GM21825 (cell line): ENCODE results near the gene DMRT1.

Experiments
- ATAC-seq: cut with Tn5 transposase; IDR thresholded peaks from one replicate; pipeline ENCODE4 v1.9.1; 2021; ENCODE audit warnings: mild to moderate bottlenecking, moderate library complexity; ENCODE audit not compliant: unreplicated experiment

Gene DMRT1

DNA sequence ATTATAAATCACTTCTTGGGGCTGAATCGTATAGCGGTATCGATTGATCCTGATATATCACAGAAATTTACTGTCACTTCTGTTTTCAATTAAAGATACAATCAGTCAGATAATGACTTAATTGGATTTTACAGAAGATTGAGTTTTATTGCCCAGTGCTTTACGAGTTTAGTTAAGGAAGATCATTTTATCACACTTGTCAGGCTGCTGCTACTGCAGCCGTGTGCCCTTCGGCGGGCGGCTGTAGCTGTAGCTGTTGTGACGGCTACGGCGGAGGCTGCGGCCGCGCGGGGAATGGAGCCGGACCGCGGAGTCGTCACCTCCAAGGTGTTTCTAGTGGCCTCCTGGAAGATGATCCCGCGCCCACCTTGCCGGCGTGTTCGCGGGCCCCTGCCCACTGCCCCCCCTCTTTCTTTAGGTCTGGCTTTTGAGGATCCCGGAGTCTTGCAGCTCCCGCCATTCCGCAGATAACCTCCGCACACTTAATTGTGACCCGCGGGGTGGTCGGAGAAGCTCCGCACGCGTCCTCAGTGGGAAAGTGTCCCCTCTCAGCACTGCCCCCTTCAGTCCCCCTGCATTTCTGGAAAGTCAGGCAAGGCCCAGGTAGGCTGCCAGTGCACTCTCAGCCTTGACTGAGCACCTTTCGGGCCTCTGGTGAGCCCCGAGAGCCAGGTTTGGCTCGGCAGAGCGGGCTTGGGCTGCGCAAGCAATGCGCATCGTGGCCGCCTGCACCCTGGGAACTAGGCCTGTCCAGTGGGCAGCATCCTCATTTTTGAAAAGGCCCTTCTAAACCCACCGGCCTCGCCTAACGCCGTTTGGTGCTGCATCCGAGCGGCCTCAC, 128.0 kb downstream of the DMRT1 start:
- ATAC-seq, result no peak

DNA sequence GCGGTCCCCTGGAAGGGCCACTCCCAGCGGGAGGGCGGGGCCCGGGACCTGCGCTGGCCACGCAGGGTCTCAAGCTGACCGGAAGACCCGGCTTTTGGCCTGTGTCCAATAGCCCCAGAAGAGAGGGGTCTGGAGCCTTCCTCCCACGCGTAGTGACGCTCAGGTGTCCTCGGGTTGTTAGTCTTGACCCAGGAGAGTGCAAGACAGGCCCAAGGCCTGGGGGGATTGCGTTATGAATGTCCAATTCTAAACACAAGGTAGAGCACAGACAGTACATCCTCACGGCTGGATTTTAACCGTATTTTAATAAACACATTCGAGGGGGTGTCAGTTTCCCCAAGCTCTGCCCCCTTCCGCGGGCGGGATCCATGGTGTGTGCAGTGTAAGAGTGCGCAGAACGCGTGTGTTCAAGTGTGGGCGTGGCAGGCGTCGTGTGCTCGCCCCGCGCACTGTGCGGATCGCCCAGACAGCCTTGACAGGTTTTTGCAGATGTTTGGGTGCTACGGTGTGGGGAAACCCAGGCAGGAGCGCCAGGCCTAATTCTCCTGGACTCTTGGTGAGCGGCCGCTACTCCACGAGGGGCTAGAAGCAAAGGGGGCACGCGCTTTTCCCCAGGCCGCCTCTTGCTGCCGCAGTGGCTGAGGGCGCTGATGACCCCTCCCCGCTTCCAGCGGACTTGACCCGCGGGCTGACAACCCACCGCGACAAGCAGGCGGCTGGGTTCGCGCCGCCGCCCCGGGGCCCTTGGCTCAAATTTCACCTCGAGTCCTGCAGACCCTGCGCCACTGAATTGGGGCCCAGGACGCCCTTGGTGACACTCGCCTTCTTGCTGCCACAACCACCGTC, 128.9 kb downstream of the DMRT1 start:
- ATAC-seq, result no peak

DNA sequence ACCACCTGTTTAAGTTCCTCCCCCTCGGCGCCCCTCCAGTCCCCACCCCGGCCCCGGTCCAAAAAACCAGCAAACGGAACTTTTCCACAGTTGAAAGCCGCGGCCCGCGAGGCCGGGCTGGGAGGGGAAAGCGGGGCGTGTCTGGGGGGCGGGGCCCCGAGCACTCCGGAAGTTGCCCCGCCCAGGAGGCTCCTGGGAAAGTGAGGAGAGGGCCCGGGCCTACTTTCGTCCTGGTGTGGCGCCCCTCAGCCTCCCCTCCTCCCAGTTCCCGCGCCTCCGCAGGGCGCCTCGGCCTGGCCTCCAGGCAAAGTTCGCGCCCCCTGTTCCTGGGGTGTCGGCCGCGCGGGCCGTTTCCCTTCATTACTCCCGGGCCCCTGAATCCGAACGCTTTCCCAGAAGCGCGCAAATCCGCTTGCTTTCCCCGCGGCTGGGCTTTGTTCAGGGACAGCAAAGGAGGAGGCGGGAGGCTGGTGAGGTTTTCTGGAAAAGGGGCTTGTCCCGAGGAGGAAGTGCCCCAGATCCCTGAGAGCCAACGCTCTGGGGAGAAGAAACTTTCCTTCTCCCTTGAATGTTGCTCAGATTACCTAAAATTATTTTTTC, 130.5 kb downstream of the DMRT1 start:
- no peak for ATAC-seq

DNA sequence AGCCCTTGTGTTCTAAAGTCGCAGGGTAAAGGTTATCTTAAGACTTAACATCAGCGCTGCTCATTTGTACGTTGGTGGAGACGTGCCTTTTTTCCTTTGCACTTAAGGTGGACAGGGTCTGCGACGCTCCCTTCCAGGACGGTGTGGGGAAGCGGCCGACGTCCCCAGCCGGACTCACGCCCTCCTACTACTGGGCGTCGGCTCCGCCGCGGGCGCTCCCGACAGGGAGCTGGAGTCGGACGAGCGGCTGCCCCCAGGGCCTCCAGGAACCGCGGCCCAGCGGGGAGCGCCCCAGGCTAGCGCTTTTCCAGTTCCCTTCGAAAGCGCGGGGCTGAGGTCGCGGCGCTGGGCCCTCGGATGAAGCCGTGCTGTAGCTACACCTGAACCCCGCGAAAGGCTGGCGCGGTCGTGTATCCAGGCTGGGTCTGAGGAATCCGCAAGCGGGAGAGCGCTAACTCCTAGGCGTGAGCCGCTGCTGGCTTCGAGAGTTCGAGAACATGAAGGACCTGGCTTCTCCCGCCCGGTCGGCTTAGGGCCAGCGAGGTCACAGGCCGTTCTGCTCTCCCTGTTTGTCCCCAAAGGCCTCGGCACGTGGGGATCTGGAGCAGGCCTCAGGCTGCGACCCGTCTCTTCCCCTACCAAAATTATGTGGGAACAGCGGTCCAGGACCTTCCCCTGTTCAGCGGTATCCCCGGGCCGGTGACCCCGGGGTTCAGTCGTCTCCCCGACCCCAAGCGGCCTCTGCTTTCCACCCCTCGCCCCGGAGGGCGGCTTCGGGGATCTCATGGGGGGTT, 131.2 kb downstream of the DMRT1 start:
- ATAC-seq, result no peak

DNA sequence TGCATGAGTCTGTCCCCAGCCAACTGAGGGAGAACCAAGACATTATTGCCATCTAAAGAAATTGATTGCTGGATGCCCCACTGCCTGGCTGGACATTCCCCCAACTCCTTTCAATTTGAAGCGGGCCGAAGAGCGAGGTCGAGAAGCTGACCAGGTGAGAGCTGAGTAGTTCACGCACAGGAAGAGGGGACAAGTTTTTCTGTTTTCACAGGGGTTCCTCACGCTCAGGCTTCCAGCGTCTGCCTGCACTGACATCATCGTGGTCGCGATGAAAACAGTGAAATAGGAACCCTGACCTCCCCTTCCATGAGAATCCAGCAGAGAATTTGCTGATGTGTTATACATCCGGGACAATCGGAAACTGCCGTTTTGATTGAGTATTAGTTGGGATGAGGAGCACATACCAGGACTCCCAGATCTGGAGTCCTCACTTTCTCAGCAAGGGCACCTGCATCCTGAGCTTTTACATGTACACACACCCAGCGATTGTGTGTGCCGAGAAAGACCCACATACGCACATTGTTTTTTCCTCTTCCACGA, 131.9 kb downstream of the DMRT1 start:
- no peak for ATAC-seq

DNA sequence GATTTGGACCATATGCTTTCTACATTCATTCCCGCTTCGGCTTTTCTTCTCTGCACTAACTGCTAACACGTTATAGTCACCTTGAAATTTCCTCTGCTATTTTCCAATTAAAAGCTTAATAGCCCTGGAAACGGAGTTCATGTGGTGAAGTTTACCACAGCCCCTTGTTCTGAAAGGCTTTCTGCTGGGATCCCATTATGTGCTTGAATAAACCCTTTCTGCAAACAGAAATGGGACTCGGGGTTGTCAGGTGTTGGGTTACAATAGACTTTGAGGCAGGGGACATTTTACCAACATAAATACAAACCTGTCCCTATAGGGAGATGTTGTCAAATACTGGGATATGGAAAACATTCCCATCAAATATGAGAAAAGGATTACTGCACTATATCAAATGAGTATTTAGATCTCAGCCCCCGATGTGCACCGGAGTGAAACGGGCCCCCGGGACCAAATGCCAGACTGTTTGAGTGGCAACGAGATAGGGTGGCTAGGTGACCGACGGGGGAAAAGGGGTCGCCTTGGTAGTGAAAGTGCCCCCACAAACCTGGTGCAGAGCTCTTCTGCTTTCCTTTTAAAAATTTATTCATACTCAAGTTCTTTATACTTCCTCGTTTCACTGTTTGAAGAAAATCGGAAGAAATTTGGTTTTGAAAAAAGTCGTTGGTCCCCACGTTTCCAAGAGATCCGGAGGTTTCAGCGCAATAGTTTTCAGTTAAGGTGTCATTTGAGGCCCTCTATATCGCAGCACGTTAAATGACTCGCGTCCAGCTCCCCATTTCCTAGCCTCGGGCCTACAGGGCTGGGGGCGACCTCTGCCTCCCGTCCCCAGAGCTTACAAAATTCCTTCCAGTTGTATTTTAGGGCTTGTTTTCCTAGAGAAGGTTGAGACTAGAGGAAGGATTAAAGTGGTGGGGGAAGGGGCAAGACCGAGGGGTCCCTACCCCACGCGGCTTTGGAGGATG, 132.8 kb downstream of the DMRT1 start:
- ATAC-seq, result no peak

DNA sequence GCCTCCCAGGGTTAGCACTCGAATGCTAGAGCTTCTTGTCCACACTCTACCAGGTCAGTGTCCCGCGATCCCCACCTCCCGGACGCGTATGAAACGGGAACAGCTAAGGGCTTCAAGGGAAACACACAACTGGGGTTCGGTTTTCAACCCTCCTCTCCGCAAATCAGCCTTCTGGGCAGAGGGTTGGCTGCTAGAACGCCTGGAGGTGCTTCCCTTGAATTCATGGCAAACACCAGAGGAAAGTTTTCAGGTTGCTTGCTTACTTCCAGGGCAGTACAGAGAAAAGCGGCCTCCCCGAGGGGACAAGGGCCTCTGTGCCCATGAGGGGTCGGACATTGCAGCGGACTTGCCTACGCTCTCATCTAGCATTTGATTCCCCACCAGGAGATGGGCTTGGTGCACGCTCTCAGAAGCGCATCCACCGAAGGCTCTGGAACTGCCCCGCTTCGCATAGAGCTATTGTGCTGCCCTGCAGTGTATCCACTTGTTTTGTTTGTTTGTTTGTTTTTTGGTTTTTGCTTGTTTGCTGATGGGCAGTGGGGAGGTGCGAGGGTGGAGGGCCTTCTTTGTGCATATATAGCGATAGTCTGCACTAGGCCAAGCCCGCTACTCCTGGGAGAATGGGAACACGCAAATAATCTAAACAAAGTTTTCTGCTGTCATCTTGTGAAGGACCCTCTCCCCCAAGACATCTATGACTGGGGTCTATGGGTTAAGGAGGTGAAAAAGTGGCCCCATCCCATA, 133.7 kb downstream of the DMRT1 start:
- no peak for ATAC-seq

DNA sequence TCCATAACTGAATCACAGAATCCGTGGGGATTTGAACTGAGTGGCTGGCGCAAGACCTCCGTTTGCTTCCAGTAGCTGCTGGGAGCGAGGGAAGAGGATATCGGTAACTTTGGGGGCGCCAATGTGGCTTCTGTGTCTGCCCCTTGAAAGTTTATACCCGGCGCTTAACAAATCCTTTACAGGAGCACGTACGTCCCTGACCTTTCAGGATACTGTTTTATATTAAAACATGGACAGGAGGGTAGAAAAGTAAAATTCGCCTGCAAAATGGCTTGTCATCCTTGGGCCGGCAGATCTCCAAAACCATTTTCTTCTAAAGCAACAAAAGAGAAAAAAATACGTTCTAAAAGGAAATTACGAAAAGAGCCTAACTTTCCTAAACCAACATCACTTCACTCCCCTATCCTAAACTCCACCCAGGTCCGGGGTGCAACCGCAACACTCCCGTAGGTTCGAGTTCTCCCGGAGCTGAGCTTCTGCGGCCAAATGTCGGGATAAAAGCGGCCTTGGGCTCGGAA, 134.3 kb downstream of the DMRT1 start:
- no peak for ATAC-seq

DNA sequence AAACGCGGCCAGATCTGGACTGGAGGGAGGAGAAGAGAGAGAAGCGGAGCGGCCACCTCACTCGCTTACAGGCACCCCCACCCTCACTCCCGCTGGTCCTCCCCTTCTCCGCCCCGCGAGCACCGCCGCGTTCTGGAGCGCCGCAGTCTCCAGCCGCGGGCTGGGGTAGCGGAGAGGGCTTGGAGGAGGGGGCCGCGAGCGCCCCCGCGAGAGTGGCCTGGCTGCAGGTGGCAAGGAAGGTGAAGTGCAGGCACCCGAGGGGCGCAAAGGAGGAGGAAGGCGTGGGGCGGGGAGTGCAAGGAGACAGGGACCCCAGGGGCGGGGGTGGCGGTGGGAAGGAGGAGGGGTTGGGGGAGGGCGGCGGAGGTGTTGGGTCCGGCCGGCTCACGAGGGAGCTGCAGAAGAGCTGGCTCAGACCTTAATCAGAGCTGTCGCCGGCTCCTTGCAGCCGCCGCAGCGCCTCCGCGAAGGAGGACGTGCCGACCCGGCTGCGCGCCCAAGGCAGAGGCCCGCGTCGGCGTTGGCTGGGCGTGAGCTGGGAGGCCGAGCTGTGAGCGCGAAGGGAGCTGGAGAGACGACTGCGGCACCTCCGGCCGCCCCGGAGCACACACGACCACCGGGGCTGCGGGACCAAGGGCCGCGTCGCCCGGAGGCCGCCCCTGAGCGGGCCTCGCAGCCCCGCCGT, 134.9 kb downstream of the DMRT1 start, which contains the start of gene DMRT3:
DMRT3 (plus strand) TSS at position 398 of the 685 bp plus-strand sequence. CDS start 347 bp downstream, outside the sequence.
- no peak for ATAC-seq

DNA sequence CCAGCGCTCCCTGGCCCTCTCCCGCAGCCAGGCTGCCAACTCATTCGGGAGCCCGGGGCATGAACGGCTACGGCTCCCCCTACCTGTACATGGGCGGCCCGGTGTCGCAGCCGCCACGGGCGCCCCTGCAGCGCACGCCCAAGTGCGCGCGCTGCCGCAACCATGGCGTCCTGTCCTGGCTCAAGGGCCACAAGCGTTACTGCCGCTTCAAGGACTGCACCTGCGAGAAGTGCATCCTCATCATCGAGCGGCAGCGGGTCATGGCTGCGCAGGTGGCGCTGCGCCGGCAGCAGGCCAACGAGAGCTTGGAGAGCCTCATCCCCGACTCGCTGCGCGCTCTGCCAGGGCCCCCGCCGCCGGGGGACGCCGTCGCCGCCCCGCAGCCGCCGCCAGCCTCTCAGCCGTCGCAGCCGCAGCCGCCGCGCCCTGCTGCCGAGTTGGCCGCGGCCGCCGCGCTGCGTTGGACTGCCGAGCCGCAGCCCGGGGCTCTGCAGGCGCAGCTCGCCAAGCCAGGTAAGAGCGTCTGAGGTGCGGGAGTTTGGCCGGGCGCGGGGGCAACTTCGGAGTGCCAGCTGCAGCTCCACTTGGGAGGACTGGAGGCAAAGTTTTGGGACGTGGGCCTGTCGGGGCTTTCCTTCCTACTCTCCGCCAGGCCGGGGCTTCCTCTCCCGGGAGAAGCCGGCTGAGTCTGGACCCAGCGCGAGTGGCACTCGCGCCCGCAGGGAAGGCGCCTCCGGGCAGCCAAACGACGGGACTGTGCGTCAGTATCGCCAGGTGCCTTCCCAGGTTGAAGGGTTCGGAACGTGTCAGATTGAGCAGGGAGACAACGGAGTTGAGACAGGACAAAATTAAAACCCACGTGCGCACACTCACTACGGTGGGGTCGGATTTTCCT, 135.7 kb downstream of the DMRT1 start:
- no peak for ATAC-seq

DNA sequence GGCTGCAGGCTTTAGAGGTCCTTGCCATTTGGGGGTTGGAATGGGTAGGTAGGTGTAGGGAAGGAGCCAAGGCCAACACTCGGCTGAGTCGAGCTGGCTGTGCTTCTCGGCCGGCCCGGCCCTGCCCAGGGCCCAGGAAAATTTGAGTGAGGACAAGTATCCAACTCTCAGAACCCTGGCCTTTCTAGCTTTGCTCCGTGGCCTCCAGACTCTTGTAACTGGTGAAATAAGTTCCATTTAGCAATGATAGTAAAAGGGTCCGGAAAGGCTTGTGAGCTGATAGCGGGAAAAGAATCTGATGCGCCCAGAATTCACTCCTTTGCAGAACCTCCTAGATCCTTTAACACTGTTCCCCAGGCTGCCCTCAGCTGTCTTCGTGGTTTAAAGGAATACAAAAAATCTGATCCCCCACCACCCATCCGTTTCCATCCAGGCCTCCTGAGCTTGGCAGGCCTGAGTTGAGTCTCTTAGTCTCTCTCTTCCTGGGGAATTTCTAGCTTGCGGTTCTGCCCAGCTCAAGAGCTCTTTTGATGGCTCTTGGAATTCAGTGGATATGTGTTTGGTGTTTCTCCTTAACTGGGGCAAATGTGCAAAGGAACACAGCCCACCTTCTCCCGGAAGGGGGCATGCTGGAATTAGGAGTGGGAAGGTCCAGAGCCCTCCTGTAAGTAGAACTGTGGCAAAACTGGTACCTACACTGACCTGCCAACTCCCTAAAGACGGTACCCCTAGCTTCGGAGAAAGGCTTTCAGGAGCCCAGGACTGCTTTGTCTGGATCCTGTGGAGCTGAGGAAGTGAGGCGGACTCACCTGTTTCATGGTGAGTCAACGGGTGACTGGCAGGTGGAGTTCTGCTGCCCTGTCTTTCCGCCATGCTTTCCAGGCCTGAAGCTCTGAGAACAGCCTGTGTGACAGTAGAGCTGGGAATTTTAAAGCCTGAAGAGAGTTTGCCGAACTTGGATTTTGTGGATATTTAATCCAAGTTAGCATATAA, 136.6 kb downstream of the DMRT1 start:
- no peak for ATAC-seq

DNA sequence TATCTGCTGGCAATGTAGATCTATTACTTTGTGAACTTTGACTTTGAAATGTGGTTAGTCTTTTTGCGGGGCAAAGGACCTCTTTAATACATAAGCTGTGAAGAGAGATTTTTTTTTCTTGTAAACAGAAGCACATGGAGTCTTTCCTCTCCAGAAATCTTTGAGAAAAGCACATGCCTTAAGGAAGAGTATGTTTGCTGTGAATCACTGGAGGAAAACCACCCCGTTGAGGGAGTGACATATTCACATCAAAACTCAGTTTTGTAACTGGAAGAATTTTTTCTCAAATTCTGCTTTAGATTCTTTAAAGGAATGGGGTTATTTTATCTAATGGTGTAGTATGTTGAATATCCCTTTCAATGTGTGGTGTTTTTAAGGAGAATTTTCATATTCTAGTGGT, 138.5 kb downstream of the DMRT1 start:
- ATAC-seq, result no peak

DNA sequence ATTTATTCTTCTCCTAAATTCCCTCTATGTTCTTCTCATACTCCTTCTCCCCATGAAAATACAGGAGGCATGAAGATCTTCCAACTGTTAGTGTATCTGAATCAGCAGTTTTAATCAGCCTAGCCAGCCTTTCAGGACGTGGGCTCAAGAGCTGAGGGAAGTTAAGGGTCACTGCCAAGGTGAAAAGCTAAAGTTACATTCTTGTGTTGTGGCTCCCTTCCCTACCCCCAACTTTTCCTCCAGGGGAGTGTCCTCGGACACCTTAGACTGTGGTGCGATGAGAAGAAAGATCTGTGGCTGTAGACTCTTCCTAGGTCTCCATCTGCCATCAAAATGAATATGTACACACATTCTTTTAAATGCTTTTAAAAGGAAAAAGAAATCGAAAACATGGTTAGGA, 139.1 kb downstream of the DMRT1 start:
- ATAC-seq, result no peak

DNA sequence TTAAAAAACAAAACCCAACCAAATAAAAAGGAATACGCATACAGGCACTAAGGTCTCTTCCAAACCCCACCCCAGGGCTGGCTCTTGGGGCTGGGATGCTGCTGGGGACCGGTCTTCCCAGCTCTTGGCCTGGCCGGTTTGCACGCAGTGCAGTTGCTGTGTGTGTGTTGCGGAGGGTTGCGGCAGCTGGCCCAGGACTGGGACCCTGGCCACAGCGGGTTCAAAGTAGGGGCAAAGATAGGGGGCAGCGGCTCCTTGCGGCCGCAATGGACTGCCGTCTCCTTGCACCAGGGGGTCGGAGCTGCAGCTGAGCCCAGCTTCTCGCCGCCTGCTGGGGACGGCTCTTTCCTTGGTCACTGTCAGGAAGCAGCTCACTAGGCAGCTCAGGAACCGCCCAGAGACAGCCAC, 140.0 kb downstream of the DMRT1 start:
- no peak for ATAC-seq

DNA sequence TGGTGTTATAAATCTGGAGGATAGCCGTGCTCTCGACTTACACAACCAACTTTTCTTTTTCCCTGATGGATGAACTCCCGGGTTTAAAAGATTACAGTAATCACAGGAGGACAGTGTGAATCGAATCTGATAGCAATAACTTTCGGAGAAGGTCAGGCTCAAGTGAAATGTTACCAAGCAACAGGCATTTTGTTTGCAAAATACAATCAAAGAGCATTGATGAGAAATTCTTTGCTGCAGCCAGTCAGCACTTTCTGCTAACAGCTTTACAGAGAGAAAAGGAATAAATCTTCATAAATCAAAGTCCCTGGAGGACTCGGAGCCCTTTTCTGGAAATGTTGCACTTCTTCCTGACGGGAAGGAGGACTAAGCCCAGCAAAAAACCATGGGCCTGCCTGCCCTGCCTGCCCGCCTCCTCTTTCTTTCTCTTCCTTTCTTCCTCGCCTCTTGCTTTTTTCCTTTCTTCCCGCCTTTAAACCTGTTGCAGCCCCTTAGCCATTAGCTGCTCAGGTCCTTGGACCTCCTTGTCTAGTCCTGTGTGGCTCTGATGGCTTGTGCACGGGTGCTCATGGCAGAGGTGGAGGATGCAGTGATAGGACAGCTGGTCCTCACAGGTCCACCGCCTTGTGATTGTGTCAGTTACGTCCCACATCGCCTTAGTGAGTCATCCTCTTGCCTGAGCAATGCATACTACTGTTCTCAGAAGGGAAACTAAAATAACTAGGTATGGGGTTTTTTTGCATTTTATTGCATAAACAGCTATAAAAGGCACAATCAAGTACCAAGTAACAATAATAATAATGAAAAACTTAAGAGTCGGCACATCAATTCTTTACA, 141.1 kb downstream of the DMRT1 start:
- no peak for ATAC-seq
